ENCODE results near the gene CCR4.
"Not testable (repeated sequence)": the region's sequence is repeated elsewhere in the genome, so short reads cannot be mapped to it uniquely, and the experiment has no call there.

Gene CCR4

GRCh38 chr3:32969656-32970055 is 18.2 kb downstream of the CCR4 start:
- no peaks in the 10 kb centered on the region for H3K9me3 ChIP-seq (ENCODE audit: control insufficient read depth, insufficient read depth, low read depth, low read length)
- no peak overlapping the region for H3K27ac ChIP-seq (ENCODE audit: extremely low read depth, low read depth, low read length)
- H3K4me3 ChIP-seq (ENCODE audit: low read depth, low read length): no peak overlapping the region
- ChIA-PET POLR2A (interaction anchor here (0.6 kb wide), 1 partner anchor 12 kb away, joined by 3 read pairs; no protein-coding TSS in a partner anchor), CTCF (no interaction called here)
- H3K4me1 ChIP-seq (ENCODE audit: control insufficient read depth, insufficient read depth, low read length): no peaks in the 10 kb centered on the region
- no peaks in the 10 kb centered on the region for H3K36me3 ChIP-seq (ENCODE audit: control insufficient read depth in 2 of 2, insufficient read depth in 1 of 2, low read length in 2 of 2)
- TF ChIP-seq ZBTB17 (tag by site-specific recombination; IDR thresholded peaks at IDR 0.05) (peak; percentile 55; the same call in 1 of the 2 replicates), KLF1 (tag by site-specific recombination; IDR thresholded peaks at IDR 0.05) (no peak), OSR2 (tag by site-specific recombination; IDR thresholded peaks at IDR 0.05) (peak; percentile 76), INSM2 (tag by site-specific recombination; IDR thresholded peaks at IDR 0.05) (peak; percentile 49; the same call in 1 of the 2 replicates), ZSCAN16 (tag by site-specific recombination; IDR thresholded peaks at IDR 0.05) (no peak), ZNF623 (tag by site-specific recombination; IDR thresholded peaks at IDR 0.05) (no peak), ZNF664 (tag by site-specific recombination; IDR thresholded peaks at IDR 0.05) (no peak), ZNF629 (tag by site-specific recombination; IDR thresholded peaks at IDR 0.05) (peak; percentile 38; the same call in 1 of the 2 replicates), ZNF600 (tag by site-specific recombination; IDR thresholded peaks at IDR 0.05) (peak; percentile 48; the same call in 1 of the 2 replicates), ZBTB44 (tag by site-specific recombination; IDR thresholded peaks at IDR 0.05) (no peak), GLIS1 (tag by site-specific recombination; IDR thresholded peaks at IDR 0.05) (peak; percentile 76), ZFP37 (tag by site-specific recombination; IDR thresholded peaks at IDR 0.05) (no peak)

- H3K27ac ChIP-seq (ENCODE audit: extremely low read depth, low read depth, low read length); H3K4me3 ChIP-seq (ENCODE audit: low read depth, low read length); H3K4me1 ChIP-seq (ENCODE audit: control insufficient read depth, insufficient read depth, low read length); H3K36me3 ChIP-seq (ENCODE audit: control insufficient read depth in 2 of 2, insufficient read depth in 1 of 2, low read length in 2 of 2); H3K9me3 ChIP-seq (ENCODE audit: control insufficient read depth, insufficient read depth, low read depth, low read length): not testable (repeated sequence)
- POLR2A ChIA-PET: interaction anchor here (0.9 kb wide), 1 partner anchor 17 kb away, joined by 3 read pairs; no protein-coding TSS in a partner anchor
- CTCF ChIA-PET: interaction anchor here (0.6 to 0.7 kb wide), 3 partner anchors 9 to 164 kb away, joined by 3 read pairs; no protein-coding TSS in a partner anchor
Measured at GRCh38 chr3:32971291-32971690, 19.8 kb downstream of the CCR4 start.

- ChIA-PET POLR2A (no interaction called here), CTCF (no interaction called here)
- Histone ChIP-seq H3K4me1 (ENCODE audit: control insufficient read depth, insufficient read depth, low read length) (no peaks in the 10 kb centered on the region), H3K36me3 (ENCODE audit: control insufficient read depth in 2 of 2, insufficient read depth in 1 of 2, low read length in 2 of 2) (no peaks in the 10 kb centered on the region), H3K27ac (ENCODE audit: extremely low read depth, low read depth, low read length) (no peak overlapping the region), H3K4me3 (ENCODE audit: low read depth, low read length) (no peak overlapping the region), H3K9me3 (ENCODE audit: control insufficient read depth, insufficient read depth, low read depth, low read length) (no peaks in the 10 kb centered on the region)
- TF ChIP-seq ZNF311 (tag by site-specific recombination; IDR thresholded peaks at IDR 0.05; ENCODE audit: borderline replicate concordance) (no peak), ZNF530 (tag by site-specific recombination; IDR thresholded peaks at IDR 0.05; ENCODE audit: low read depth) (no peak), ZNF600 (tag by site-specific recombination; IDR thresholded peaks at IDR 0.05) (no peak), ZNF704 (tag by site-specific recombination; IDR thresholded peaks at IDR 0.05) (no peak), ZNF518A (tag by site-specific recombination; conservative IDR thresholded peaks at IDR 0.05; ENCODE audit: low read depth) (no peak), ZNF449 (tag by site-specific recombination; IDR thresholded peaks at IDR 0.05) (no peak), ZNF324 (tag by site-specific recombination; IDR thresholded peaks at IDR 0.05) (no peak), YY1 (tag by site-specific recombination; IDR thresholded peaks at IDR 0.05) (no peak), ZFHX2 (tag by site-specific recombination; conservative IDR thresholded peaks at IDR 0.05) (no peak), ZNF548 (tag by site-specific recombination; IDR thresholded peaks at IDR 0.05) (no peak)
Measured at GRCh38 chr3:32972482-32973146, 21.2 kb downstream of the CCR4 start.
